Endothelial cell of umbilical vein (primary cell): ENCODE results near the gene PDGFRB. TPM values are rescaled to one million over a fixed set of nuclear protein-coding genes. Genes with fewer than 3 reads are reported as not detected.
A peak's percentile ranks its signal among the peaks of the same experiment; 100 is the strongest.

Experiments used
- BruUV-seq: library from RNA; stranded (reverse); fragments of 400-500 nt; replicated peaks from 2 replicates; lab custom pipeline; 2021; lab: Mats Ljungman, UMichigan
- CTCF ChIA-PET: fragments of 300-600, 350-600 bp; sonication (Branson Sonifier 250); formaldehyde crosslinking; loops from one replicate; lab custom pipeline; 2021; ENCODE audit warnings: antibody characterized with exemption, inconsistent platforms; lab: Charles Lee
- POLR2A ChIA-PET: fragments of 300-600, 350-600 bp; sonication (Branson Sonifier 250); formaldehyde crosslinking; loops from one replicate; lab custom pipeline; 2021; ENCODE audit warnings: antibody characterized with exemption, inconsistent platforms; lab: Charles Lee
- DNase-seq: peaks from one replicate; pipeline ENCODE4 v3.0.0-alpha.2; 2011; ENCODE audit warnings: low read depth, low spot score
- FAIRE-seq: peaks from 2 replicates; lab custom pipeline; 2011; peaks lifted over from hg19 to GRCh38; lab: Jason Lieb, UNC
- H2AFZ ChIP-seq: 2 replicates; pipeline ENCODE4 v1.6.0; 2012; ENCODE audit warnings: low read depth, low read length, control low read depth, inconsistent platforms
- H3K27ac ChIP-seq: 2 replicates; pipeline ENCODE4 v1.5.1; 2011; ENCODE audit warnings: low read depth, mild to moderate bottlenecking, control low read depth, low read length, moderate library complexity; ENCODE audit not compliant: insufficient read depth
- H3K27me3 ChIP-seq, 2 experiments: 2 replicates each; pipeline versions ENCODE4 v1.6.0 to v1.6.1; 2011; ENCODE audit warnings: low read length in 2 of 2, mixed read lengths in 1 of 2; ENCODE audit not compliant: control insufficient read depth in 2 of 2, insufficient read depth in 2 of 2
- H3K36me3 ChIP-seq, 2 experiments: 2 replicates in 1 of 2; 3 replicates in 1 of 2; pipeline ENCODE4 v1.5.1; 2011; ENCODE audit warnings: low read length in 2 of 2, mild to moderate bottlenecking in 1 of 2, moderate library complexity in 1 of 2; ENCODE audit not compliant: control insufficient read depth in 2 of 2, insufficient read depth in 2 of 2; ENCODE audit errors: extremely low read depth in 1 of 2
- H3K4me1 ChIP-seq: 3 replicates; pipeline ENCODE4 v1.5.1; 2011; ENCODE audit warnings: mild to moderate bottlenecking, low read length; ENCODE audit not compliant: control insufficient read depth, insufficient read depth; ENCODE audit errors: extremely low read depth
- H3K4me2 ChIP-seq: 2 replicates; pipeline ENCODE4 v1.6.1; 2011; ENCODE audit warnings: low read length, control low read depth, mixed read lengths; ENCODE audit not compliant: insufficient read depth
- H3K4me3 ChIP-seq, 3 experiments: fragments of 200-600 bp in 1 of 3; sonication (generic), shearing (Covaris generic) in 1 of 3; replicated peaks in 1 of 3; 2 replicates each; pipeline ENCODE4 v1.5.1; 2011 to 2016; ENCODE audit warnings: control low read depth in 3 of 3, low read length in 3 of 3, mild to moderate bottlenecking in 2 of 3, inconsistent platforms in 1 of 3, low read depth in 1 of 3, moderate library complexity in 1 of 3; ENCODE audit not compliant: insufficient read depth in 1 of 3
- H3K79me2 ChIP-seq: 2 replicates; pipeline ENCODE4 v1.6.0; 2012; ENCODE audit warnings: low read length, inconsistent platforms; ENCODE audit not compliant: control insufficient read depth, insufficient read depth
- H3K9ac ChIP-seq: replicated peaks from 2 replicates; pipeline ENCODE3; 2011; ENCODE audit warnings: low read length, control low read depth; ENCODE audit not compliant: insufficient read depth; ENCODE audit errors: extremely low read depth
- H3K9me1 ChIP-seq: replicated peaks from 3 replicates; pipeline ENCODE4 v1.6.0; 2011; ENCODE audit warnings: mild to moderate bottlenecking, low read length; ENCODE audit not compliant: control insufficient read depth, insufficient read depth; ENCODE audit errors: extremely low read depth
- H3K9me3 ChIP-seq: replicated peaks from 2 replicates; pipeline ENCODE4 v1.5.1; 2012; ENCODE audit warnings: low read length, inconsistent platforms; ENCODE audit not compliant: control insufficient read depth, insufficient read depth
- H4K20me1 ChIP-seq: replicated peaks from 2 replicates; pipeline ENCODE3; 2011; ENCODE audit warnings: mild to moderate bottlenecking, low read length; ENCODE audit not compliant: control insufficient read depth, insufficient read depth; ENCODE audit errors: extremely low read depth
- EZH2 ChIP-seq: IDR thresholded peaks from 2 replicates; pipeline ENCODE4 v1.6.1; 2012; ENCODE audit warnings: borderline replicate concordance, low read depth, mild to moderate bottlenecking, moderate library complexity, low read length, inconsistent platforms; ENCODE audit not compliant: severe bottlenecking
- FOS ChIP-seq: IDR thresholded peaks from 2 replicates; pipeline ENCODE4 v1.6.1; 2011; ENCODE audit warnings: mild to moderate bottlenecking, low read length, moderate library complexity, borderline replicate concordance; ENCODE audit not compliant: insufficient read depth
- MYC ChIP-seq: IDR thresholded peaks from one replicate; pipeline ENCODE4 v1.6.1; 2011; ENCODE audit warnings: mild to moderate bottlenecking, low read depth, low read length
- POLR2A ChIP-seq: IDR thresholded peaks from 2 replicates; pipeline ENCODE4 v1.6.1; 2012; ENCODE audit warnings: low read depth, mild to moderate bottlenecking, control low read depth, low read length
- POLR2AphosphoS5 ChIP-seq: IDR thresholded peaks from 2 replicates; pipeline ENCODE4 v1.6.1; 2012; ENCODE audit warnings: low read depth, mild to moderate bottlenecking, control low read depth, low read length, moderate library complexity; ENCODE audit not compliant: insufficient read depth
- dilution Hi-C: fragments of 300-500 bp; cut with MboI; formaldehyde crosslinking; loops from one replicate; pipeline ENCODE4 v1.15.0; 2019; ENCODE audit warnings: low sequenced_read_pairs; ENCODE audit not compliant: extremely low pct_ligation_motif_present
- intact Hi-C: fragments of 100-400 bp; cut with micrococcal nuclease; formaldehyde crosslinking; loops from one replicate; pipeline ENCODE4 v1.10.0; 2022
- polyA plus RNA-seq, 4 experiments: library from polyadenylated mRNA; depleted of rRNA in 3 of 4; stranded (reverse) in 3 of 4; unstranded in 1 of 4; fragments of >200 nt; gene quantifications; 2 replicates each; pipeline versions ENCODE4 v1.2.1 to v1.2.3, GENCODE V29; 2011 to 2012; ENCODE audit warnings: missing spikeins in 1 of 4
- total RNA-seq: library from RNA; stranded (reverse); gene quantifications from 2 replicates; pipeline ENCODE4 v1.2.3, GENCODE V29; 2021
- TF ChIP-seq, protein P1 (sequence below): IDR thresholded peaks from 2 replicates; pipeline ENCODE4 v1.6.1; 2011; ENCODE audit not compliant: insufficient read depth, insufficient read length
- TF ChIP-seq, protein P2 (sequence below), 2 donors: IDR thresholded peaks; 1 replicate in 1 of 2; 2 replicates in 1 of 2; pipeline ENCODE4 v1.5.1; 2011; ENCODE audit warnings: low read length in 2 of 2, mild to moderate bottlenecking in 2 of 2, moderate library complexity in 2 of 2, control low read depth in 1 of 2, inconsistent platforms in 1 of 2, low read depth in 1 of 2; ENCODE audit not compliant: insufficient read depth in 1 of 2; ENCODE audit errors: extremely low read depth in 1 of 2

PDGFRB gene
- total and polyA plus RNA-seq, 2 donors (not counting 3 experiments of a cell fraction or from before 2014, with no cell fraction given): 1.4 to 1.7 TPM

DNA sequence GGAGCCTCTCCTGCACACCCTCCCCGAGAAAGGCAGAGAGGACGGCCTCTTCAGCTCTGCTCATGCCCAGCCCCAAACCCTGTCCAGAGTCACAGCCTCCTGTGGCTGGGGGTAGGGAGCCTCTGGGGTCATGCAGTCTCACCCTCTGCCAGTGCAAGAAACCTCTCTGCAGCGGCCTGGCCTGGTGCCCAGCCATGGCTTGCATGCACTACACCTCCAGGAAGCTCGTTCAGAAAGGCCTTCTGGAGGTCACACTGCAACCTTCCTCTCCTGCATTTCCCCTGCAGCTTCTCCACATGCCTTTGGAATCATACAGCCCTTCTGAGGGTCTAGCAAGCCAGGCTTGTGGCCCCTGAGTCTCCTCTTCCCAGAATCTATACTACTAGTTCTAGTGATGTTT, 87.2 kb downstream of the PDGFRB start:
- Histone ChIP-seq H3K27ac (no peak overlapping the region), H4K20me1 (no peaks in the 10 kb centered on the region), H3K4me3 (no peak overlapping the region), H3K36me3 (no peaks in the 10 kb centered on the region), H3K27me3 (peaks cover 0 to 6% of the 10 kb centered on the region in 2 experiments), H3K9ac (no peak overlapping the region), H3K4me2 (no peak overlapping the region), H3K79me2 (no peaks in the 10 kb centered on the region), H3K9me1 (no peaks in the 10 kb centered on the region), H3K9me3 (no peaks in the 10 kb centered on the region), H3K4me1 (peaks cover 29% of the 10 kb centered on the region), H2AFZ (no peak overlapping the region)
- dilution Hi-C loops: no loop called here
- ChIA-PET POLR2A (no interaction called here), CTCF (interaction anchor here (1.1 to 1.3 kb wide), 2 partner anchors 9 to 215 kb away, joined by 3 read pairs; no protein-coding TSS in a partner anchor)
- TF ChIP-seq, protein P1, sequence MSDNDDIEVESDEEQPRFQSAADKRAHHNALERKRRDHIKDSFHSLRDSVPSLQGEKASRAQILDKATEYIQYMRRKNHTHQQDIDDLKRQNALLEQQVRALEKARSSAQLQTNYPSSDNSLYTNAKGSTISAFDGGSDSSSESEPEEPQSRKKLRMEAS: no peak
- TF ChIP-seq EZH2: no peak
- TF ChIP-seq MYC: no peak
- no peak for TF ChIP-seq POLR2A
- TF ChIP-seq, protein P2, sequence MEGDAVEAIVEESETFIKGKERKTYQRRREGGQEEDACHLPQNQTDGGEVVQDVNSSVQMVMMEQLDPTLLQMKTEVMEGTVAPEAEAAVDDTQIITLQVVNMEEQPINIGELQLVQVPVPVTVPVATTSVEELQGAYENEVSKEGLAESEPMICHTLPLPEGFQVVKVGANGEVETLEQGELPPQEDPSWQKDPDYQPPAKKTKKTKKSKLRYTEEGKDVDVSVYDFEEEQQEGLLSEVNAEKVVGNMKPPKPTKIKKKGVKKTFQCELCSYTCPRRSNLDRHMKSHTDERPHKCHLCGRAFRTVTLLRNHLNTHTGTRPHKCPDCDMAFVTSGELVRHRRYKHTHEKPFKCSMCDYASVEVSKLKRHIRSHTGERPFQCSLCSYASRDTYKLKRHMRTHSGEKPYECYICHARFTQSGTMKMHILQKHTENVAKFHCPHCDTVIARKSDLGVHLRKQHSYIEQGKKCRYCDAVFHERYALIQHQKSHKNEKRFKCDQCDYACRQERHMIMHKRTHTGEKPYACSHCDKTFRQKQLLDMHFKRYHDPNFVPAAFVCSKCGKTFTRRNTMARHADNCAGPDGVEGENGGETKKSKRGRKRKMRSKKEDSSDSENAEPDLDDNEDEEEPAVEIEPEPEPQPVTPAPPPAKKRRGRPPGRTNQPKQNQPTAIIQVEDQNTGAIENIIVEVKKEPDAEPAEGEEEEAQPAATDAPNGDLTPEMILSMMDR (IDR thresholded peaks at IDR 0.05; ENCODE audit: extremely low read depth in 1 of 2, insufficient read depth in 1 of 2, low read depth in 1 of 2, low read length in 2 of 2): no peak
- no peak for TF ChIP-seq FOS
- no peak for TF ChIP-seq POLR2AphosphoS5
- DNase-seq (peak; percentile 51), FAIRE-seq (peak; percentile 83)
- intact Hi-C loops: no loop called here
- BruUV-seq: no TSS peak
